B cell (primary cell): Measurements from ENCODE around the gene C5orf34. TPM values are rescaled to one million over a fixed set of nuclear protein-coding genes. Genes with fewer than 3 reads are reported as not detected.
A peak's percentile ranks its signal among the peaks of the same experiment; 100 is the strongest.

Source experiments
- ATAC-seq: fragments of 200-7000 bp; cut with Tn5 transposase; one replicate; pipeline ENCODE4 v1.10.0; 2021; ENCODE audit warnings: low read depth, mild to moderate bottlenecking, moderate number of reproducible peaks, moderate library complexity
- CTCF ChIA-PET: fragments of 350-600 bp; sonication (Branson Sonifier 250); formaldehyde crosslinking; loops from one replicate; lab custom pipeline; 2021; ENCODE audit warnings: antibody characterized with exemption, inconsistent platforms; lab: Charles Lee
- POLR2A ChIA-PET: fragments of 350-600 bp; sonication (Branson Sonifier 250); formaldehyde crosslinking; loops from one replicate; lab custom pipeline; 2021; ENCODE audit warnings: antibody characterized with exemption; lab: Charles Lee
- DNase-seq: peaks from one replicate; pipeline ENCODE4 v3.0.0; 2013
- H2AFZ ChIP-seq: 2 replicates; pipeline ENCODE4 v1.6.1; 2012; ENCODE audit warnings: mild to moderate bottlenecking, low read depth, low read length; ENCODE audit not compliant: insufficient read depth, poor library complexity, severe bottlenecking
- H3K27ac ChIP-seq, 2 donors: 1 replicate in 1 of 2; 2 replicates in 1 of 2; pipeline ENCODE4 v1.5.1; 2012 to 2013; ENCODE audit warnings: low read length in 2 of 2, mild to moderate bottlenecking in 2 of 2, moderate library complexity in 1 of 2
- H3K27me3 ChIP-seq, 4 experiments: fragments of 200-600 bp in 1 of 4; sonication (generic) in 1 of 4; replicated peaks in 1 of 4; 1 replicate in 2 of 4; 2 replicates in 2 of 4; pipeline versions ENCODE4 v1.6.1 to v1.7.0; 2013 to 2016; ENCODE audit warnings: low read length in 3 of 4, mild to moderate bottlenecking in 2 of 4, mixed read lengths in 1 of 4, moderate library complexity in 1 of 4; ENCODE audit not compliant: insufficient read depth in 4 of 4, control insufficient read depth in 3 of 4; ENCODE audit errors: control extremely low read depth in 1 of 4
- H3K36me3 ChIP-seq, 2 experiments: replicated peaks in 1 of 2; 1 replicate in 1 of 2; 2 replicates in 1 of 2; pipeline versions ENCODE4 v1.6.1 to v1.7.1; 2013; ENCODE audit warnings: low read length in 1 of 2; ENCODE audit not compliant: insufficient read depth in 2 of 2, control insufficient read depth in 1 of 2; ENCODE audit errors: control extremely low read depth in 1 of 2, extremely low read depth in 1 of 2
- H3K4me1 ChIP-seq, 2 donors: fragments of 200-600 bp in 1 of 2; sonication (generic) in 1 of 2; 1 replicate in 1 of 2; 2 replicates in 1 of 2; pipeline versions ENCODE4 v1.5.1 to v1.6.1; 2013 to 2017; ENCODE audit warnings: low read length in 2 of 2; ENCODE audit not compliant: control insufficient read depth in 2 of 2, insufficient read depth in 2 of 2
- H3K4me2 ChIP-seq: replicated peaks from 2 replicates; pipeline ENCODE3; 2012; ENCODE audit warnings: mild to moderate bottlenecking, low read depth, low read length; ENCODE audit not compliant: poor library complexity, severe bottlenecking
- H3K4me3 ChIP-seq, 5 experiments: fragments of 200-600 bp in 1 of 5; sonication (generic) in 1 of 5; 1 replicate in 3 of 5; 2 replicates in 2 of 5; pipeline versions ENCODE4 v1.5.1 to v1.7.0; 2011 to 2016; ENCODE audit warnings: low read length in 4 of 5, mild to moderate bottlenecking in 4 of 5, low read depth in 2 of 5, control low read depth in 1 of 5, moderate library complexity in 1 of 5; ENCODE audit not compliant: insufficient read depth in 1 of 5; ENCODE audit errors: control extremely low read depth in 1 of 5, extremely low read depth in 1 of 5
- H3K79me2 ChIP-seq: fragments of 200-600 bp; sonication (generic); one replicate; pipeline ENCODE4 v1.6.0; 2016; ENCODE audit warnings: low read length; ENCODE audit not compliant: control insufficient read depth, insufficient read depth
- H3K9ac ChIP-seq: fragments of 200-600 bp; sonication (generic); 2 replicates; pipeline ENCODE4 v1.6.1; 2017; ENCODE audit warnings: mild to moderate bottlenecking, low read length, moderate library complexity
- H3K9me3 ChIP-seq, 3 donors: one replicate each; pipeline versions ENCODE4 v1.6.1 to v1.7.1; 2013; ENCODE audit warnings: low read length in 2 of 3; ENCODE audit not compliant: control insufficient read depth in 2 of 3, insufficient read depth in 1 of 3; ENCODE audit errors: control extremely low read depth in 1 of 3
- H4K20me1 ChIP-seq: 2 replicates; pipeline ENCODE4 v1.6.0; 2012; ENCODE audit warnings: mild to moderate bottlenecking, low read length; ENCODE audit not compliant: insufficient read depth, control insufficient read depth, poor library complexity, severe bottlenecking
- H3K27ac Mint-ChIP-seq: one replicate; pipeline ENCODE4 v1.8.0; 2021; ENCODE audit warnings: mixed read lengths
- H3K27me3 Mint-ChIP-seq: one replicate; pipeline ENCODE4 v1.8.0; 2021; ENCODE audit warnings: mixed read lengths
- H3K4me1 Mint-ChIP-seq: one replicate; pipeline ENCODE4 v1.8.0; 2021; ENCODE audit warnings: mixed read lengths
- H3K4me3 Mint-ChIP-seq: one replicate; pipeline ENCODE4 v1.8.0; 2021; ENCODE audit warnings: mixed read lengths
- H3K9me3 Mint-ChIP-seq: one replicate; pipeline ENCODE4 v1.8.0; 2022; ENCODE audit warnings: mixed read lengths; ENCODE audit not compliant: insufficient read depth
- CTCF ChIP-seq: fragments of 200-600 bp; IDR thresholded peaks from one replicate; pipeline ENCODE4 v1.8.0; 2022; ENCODE audit warnings: antibody characterized with exemption, mild to moderate bottlenecking
- EZH2 ChIP-seq: IDR thresholded peaks from 2 replicates; pipeline ENCODE4 v1.6.1; 2012; ENCODE audit warnings: borderline replicate concordance, low read depth, mild to moderate bottlenecking, moderate library complexity, low read length; ENCODE audit not compliant: insufficient read depth, poor library complexity, severe bottlenecking
- WGBS: methylation state at CpG from one replicate; pipeline ENCODE4 v1.1.5; 2013; ENCODE audit warnings: missing lambda C conversion rate; ENCODE audit not compliant: insufficient coverage; 5-methylcytosine and 5-hydroxymethylcytosine counted together
- intact Hi-C: fragments of 100-400 bp; cut with micrococcal nuclease; formaldehyde crosslinking; loops from one replicate; pipeline ENCODE4 v1.10.0; 2022
- polyA plus RNA-seq: library from polyadenylated mRNA; depleted of rRNA; stranded (reverse); fragments of >200 nt; gene quantifications from 2 replicates; pipeline ENCODE4 v1.2.3, GENCODE V29; 2012
- total RNA-seq, 2 donors: library from RNA; stranded (reverse); fragments of 120-200 nt in 1 of 2; gene quantifications; 1 replicate in 1 of 2; 2 replicates in 1 of 2; pipeline versions ENCODE4 v1.2.3 to v1.2.4, GENCODE V29; 2013 to 2022

Gene C5orf34
- total and polyA plus RNA-seq, 2 donors (not counting 1 experiment from before 2014, with no cell fraction given), result 2.6 to 5.5 TPM

DNA sequence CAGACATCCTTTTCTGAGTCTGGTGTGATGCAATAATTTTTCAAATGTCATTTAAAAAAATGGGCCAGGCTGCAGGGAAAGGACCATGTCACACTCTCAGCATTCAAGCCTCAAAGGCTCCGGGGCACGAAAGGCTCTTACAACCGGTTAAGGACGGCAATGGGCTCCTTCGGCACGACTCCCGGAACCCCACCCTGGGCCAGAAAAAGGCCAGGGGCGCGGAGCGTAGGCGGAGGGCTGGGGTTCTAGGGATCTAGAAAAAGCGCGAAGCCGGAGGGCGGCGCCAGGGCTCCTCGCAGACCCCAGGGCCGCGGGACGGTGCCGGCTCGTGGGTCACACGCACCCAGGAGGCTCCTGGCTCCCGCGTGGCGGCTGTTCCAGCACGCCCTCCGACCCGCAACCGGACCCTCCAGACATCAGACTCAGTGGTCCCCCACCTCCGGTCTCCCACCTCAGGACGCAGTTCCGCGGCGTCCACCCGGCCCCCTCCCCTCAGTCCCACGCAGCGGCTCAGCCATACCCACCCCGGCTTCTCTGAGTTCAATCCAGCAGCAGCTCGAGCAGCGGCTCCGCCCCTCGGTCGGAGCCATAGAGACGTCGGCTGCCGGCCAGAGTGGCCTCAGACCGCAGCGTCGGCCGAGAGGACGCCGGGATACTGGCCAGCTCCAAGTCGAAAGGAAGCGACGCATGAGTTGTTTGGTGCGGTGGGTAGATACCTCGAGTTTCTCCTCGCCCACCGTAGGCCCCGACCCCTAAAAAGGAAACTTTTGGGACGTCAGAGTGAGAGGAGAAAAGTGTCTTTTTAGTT, 31.4 kb downstream of the C5orf34 start, which contains the start of gene TMEM267:
TMEM267 (minus strand) TSS at position 568 of the 808 bp plus-strand sequence. CDS start 29,896 bp downstream, outside the sequence.
- DNase-seq (peak; percentile 93), ATAC-seq (peak; percentile 87)
- under 1% methylated on average over 62 of the region's 62 CpGs for WGBS
- H3K27me3 Mint-ChIP-seq, result no peaks in the 10 kb centered on the region
- Histone ChIP-seq H3K79me2 (peaks cover 18% of the 10 kb centered on the region), H3K27ac (peak within 1 kb of the TSS; percentile 94 to 99), H3K36me3 (no peaks in the 10 kb centered on the region), H3K4me2 (peak within 1 kb of the TSS; percentile 77), H2AFZ (peak within 1 kb of the TSS; percentile 87), H3K27me3 (no peaks in the 10 kb centered on the region), H3K9me3 (no peaks in the 10 kb centered on the region), H3K9ac (peak within 1 kb of the TSS; percentile 93), H3K4me1 (peaks cover 22 to 23% of the 10 kb centered on the region in 2 donors), H4K20me1 (no peaks in the 10 kb centered on the region), H3K4me3 (peak within 1 kb of the TSS; percentile 58 to 92 (median 89))
- H3K4me3 Mint-ChIP-seq, result peak within 1 kb of the TSS; percentile 100
- peak within 1 kb of the TSS; percentile 100 for H3K27ac Mint-ChIP-seq
- H3K9me3 Mint-ChIP-seq, result no peaks in the 10 kb centered on the region
- no peak for TF ChIP-seq EZH2
- no peak for TF ChIP-seq CTCF
- H3K4me1 Mint-ChIP-seq, result peaks cover 33% of the 10 kb centered on the region
- intact Hi-C loops, result loop anchor here (1.0 to 10.0 kb wide), 14 partner anchors 32 to 1579 kb away; partner anchors contain the start of genes C5orf34, FBXO4, HMGCS1 and NNT
- CTCF ChIA-PET, result interaction anchor here (0.6 to 3.2 kb wide), 28 partner anchors 8 to 603 kb away, joined by 3 to 41 read pairs (median 6); partner anchors contain the start of genes C5orf34, CCL28, HMGCS1 and NNT
- POLR2A ChIA-PET, result interaction anchor here (0.6 to 2.6 kb wide), 21 partner anchors 32 to 1580 kb away, joined by 3 to 38 read pairs (median 9); partner anchors contain the start of genes C5orf34, FBXO4, HMGCS1 and NNT
